Measurements from ENCODE around the gene SUPT4H1.

The SUPT4H1 gene

GRCh38 chr17:58375811-58376210 is 23.8 kb upstream of the SUPT4H1 start:
- TF ChIP-seq CTCF (IDR thresholded peaks at IDR 0.05; ENCODE audit: control insufficient read depth, extremely low read depth, insufficient read depth), result no peak
- no peak overlapping the region for H3K4me3 ChIP-seq (ENCODE audit: low read depth, low read length)
- DNase-seq (ENCODE audit: low read depth), result no peak

- H3K4me3 ChIP-seq (ENCODE audit: low read depth, low read length), result no peak overlapping the region
- DNase-seq (ENCODE audit: low read depth), result no peak
- no peak for TF ChIP-seq CTCF (IDR thresholded peaks at IDR 0.05; ENCODE audit: control insufficient read depth, extremely low read depth, insufficient read depth)
Measured at GRCh38 chr17:58375256-58375655, 23.3 kb upstream of the SUPT4H1 start.

GRCh38 chr17:58373923-58374322 is 21.9 kb upstream of the SUPT4H1 start:
- no peak for DNase-seq (ENCODE audit: low read depth)
- no peak overlapping the region for H3K4me3 ChIP-seq (ENCODE audit: low read depth, low read length)
- TF ChIP-seq CTCF (IDR thresholded peaks at IDR 0.05; ENCODE audit: control insufficient read depth, extremely low read depth, insufficient read depth), result no peak

GRCh38 chr17:58373003-58373402 is 21.0 kb upstream of the SUPT4H1 start:
- DNase-seq (ENCODE audit: low read depth), result no peak
- H3K4me3 ChIP-seq (ENCODE audit: low read depth, low read length), result no peak overlapping the region
- no peak for TF ChIP-seq CTCF (IDR thresholded peaks at IDR 0.05; ENCODE audit: control insufficient read depth, extremely low read depth, insufficient read depth)

GRCh38 chr17:58371300-58371950 is 19.4 kb upstream of the SUPT4H1 start:
- H3K4me3 ChIP-seq (ENCODE audit: low read depth, low read length), result no peak overlapping the region
- DNase-seq (ENCODE audit: low read depth), result no peak
- TF ChIP-seq CTCF (IDR thresholded peaks at IDR 0.05; ENCODE audit: control insufficient read depth, extremely low read depth, insufficient read depth), result no peak

- TF ChIP-seq CTCF (IDR thresholded peaks at IDR 0.05; ENCODE audit: control insufficient read depth, extremely low read depth, insufficient read depth), result no peak
- DNase-seq (ENCODE audit: low read depth), result no peak
- no peak overlapping the region for H3K4me3 ChIP-seq (ENCODE audit: low read depth, low read length)
Measured at GRCh38 chr17:58370716-58371115, 18.7 kb upstream of the SUPT4H1 start.

- no peak for DNase-seq (ENCODE audit: low read depth)
- no peak for TF ChIP-seq CTCF (IDR thresholded peaks at IDR 0.05; ENCODE audit: control insufficient read depth, extremely low read depth, insufficient read depth)
- H3K4me3 ChIP-seq (ENCODE audit: low read depth, low read length), result no peak overlapping the region
Measured at GRCh38 chr17:58370309-58370708, 18.3 kb upstream of the SUPT4H1 start.

Measured in LNCaP clone FGC (cell line).